IMR-90 (cell line): ENCODE data around the gene ADGRA3. TPM values are rescaled to one million over a fixed set of nuclear protein-coding genes. Genes with fewer than 3 reads are reported as not detected.

Source experiments
- ATAC-seq: fragments of 200-7000 bp; cut with Tn5 transposase; 2 replicates; pipeline ENCODE4 v1.9.1; 2020; ENCODE audit warnings: low read depth, mild to moderate bottlenecking, moderate library complexity
- BruUV-seq: library from RNA; stranded (reverse); fragments of 400-500 nt; replicated peaks from 2 replicates; lab custom pipeline; 2021; lab: Mats Ljungman, UMichigan
- CTCF ChIA-PET: fragments of 300-600 bp; formaldehyde crosslinking; extraction: SDS; loops from one replicate; lab custom pipeline; 2021; ENCODE audit warnings: antibody characterized with exemption; lab: Yijun Ruan, JAX
- POLR2A ChIA-PET: fragments of 300-600 bp; sonication (Branson Sonifier 250); formaldehyde crosslinking; loops from one replicate; lab custom pipeline; 2022; ENCODE audit warnings: antibody characterized with exemption; ENCODE audit not compliant: unreplicated experiment; lab: Charles Lee
- DNase-seq: peaks from one replicate; pipeline ENCODE4 v3.0.0; 2013
- H2AFZ ChIP-seq: replicated peaks from 2 replicates; pipeline ENCODE3; 2013; ENCODE audit warnings: low read length, mild to moderate bottlenecking; ENCODE audit not compliant: poor library complexity
- H2AK5ac ChIP-seq: 2 replicates; pipeline ENCODE4 v1.6.1; 2013; ENCODE audit warnings: low read depth, low read length, inconsistent platforms
- H2AK9ac ChIP-seq: replicated peaks from 2 replicates; pipeline ENCODE3; 2013; ENCODE audit warnings: mild to moderate bottlenecking, low read depth, low read length, moderate library complexity; ENCODE audit not compliant: poor library complexity
- H2BK120ac ChIP-seq: 2 replicates; pipeline ENCODE4 v1.6.1; 2013; ENCODE audit warnings: low read depth, low read length, inconsistent platforms
- H2BK15ac ChIP-seq: 3 replicates; pipeline ENCODE4 v1.6.1; 2013; ENCODE audit warnings: low read depth, low read length, inconsistent platforms
- H2BK20ac ChIP-seq: 2 replicates; pipeline ENCODE4 v1.6.1; 2013; ENCODE audit warnings: low read depth, mild to moderate bottlenecking, inconsistent platforms, low read length, moderate library complexity
- H2BK5ac ChIP-seq: 2 replicates; pipeline ENCODE4 v1.6.1; 2013; ENCODE audit warnings: mild to moderate bottlenecking, low read depth, low read length, inconsistent platforms; ENCODE audit not compliant: poor library complexity, severe bottlenecking
- H3K14ac ChIP-seq: replicated peaks from 2 replicates; pipeline ENCODE4 v1.6.1; 2013; ENCODE audit warnings: low read depth, low read length, inconsistent platforms
- H3K18ac ChIP-seq: 2 replicates; pipeline ENCODE4 v1.6.1; 2013; ENCODE audit warnings: low read depth, low read length, control low read depth
- H3K23ac ChIP-seq: 2 replicates; pipeline ENCODE4 v1.6.1; 2013; ENCODE audit warnings: low read depth, low read length, inconsistent platforms
- H3K27ac ChIP-seq: 2 replicates; pipeline ENCODE4 v1.5.1; 2013; ENCODE audit warnings: mild to moderate bottlenecking, control low read depth, low read length; ENCODE audit not compliant: insufficient read depth
- H3K27me3 ChIP-seq: 2 replicates; pipeline ENCODE4 v1.6.1; 2013; ENCODE audit warnings: low read length; ENCODE audit not compliant: control insufficient read depth, insufficient read depth
- H3K36me3 ChIP-seq: 2 replicates; pipeline ENCODE4 v1.6.1; 2013; ENCODE audit warnings: low read length, mixed read lengths; ENCODE audit not compliant: control insufficient read depth, insufficient read depth
- H3K4ac ChIP-seq: 2 replicates; pipeline ENCODE4 v1.6.1; 2013; ENCODE audit warnings: low read depth, low read length, inconsistent platforms
- H3K4me1 ChIP-seq: 2 replicates; pipeline ENCODE4 v1.6.1; 2013; ENCODE audit warnings: low read length, mixed read lengths; ENCODE audit not compliant: control insufficient read depth, insufficient read depth
- H3K4me2 ChIP-seq: 2 replicates; pipeline ENCODE4 v1.6.1; 2013; ENCODE audit warnings: low read depth, mild to moderate bottlenecking, control low read depth, low read length, moderate library complexity
- H3K4me3 ChIP-seq: 2 replicates; pipeline ENCODE4 v1.5.1; 2013; ENCODE audit warnings: low read depth, mild to moderate bottlenecking, control low read depth, low read length, moderate library complexity; ENCODE audit not compliant: insufficient read depth
- H3K56ac ChIP-seq: 2 replicates; pipeline ENCODE4 v1.6.1; 2013; ENCODE audit warnings: low read length, inconsistent platforms; ENCODE audit not compliant: insufficient read depth; ENCODE audit errors: extremely low read depth
- H3K79me1 ChIP-seq, 2 experiments: 2 replicates each; pipeline ENCODE4 v1.6.1; 2013; ENCODE audit warnings: low read length in 2 of 2, inconsistent platforms in 1 of 2, low read depth in 1 of 2
- H3K9ac ChIP-seq: 2 replicates; pipeline ENCODE4 v1.6.1; 2013; ENCODE audit warnings: low read depth, low read length, control low read depth
- H3K9me1 ChIP-seq: 2 replicates; pipeline ENCODE4 v1.6.1; 2013; ENCODE audit warnings: low read length, inconsistent platforms; ENCODE audit not compliant: insufficient read depth
- H3K9me3 ChIP-seq: 2 replicates; pipeline ENCODE4 v1.6.1; 2013; ENCODE audit warnings: low read length; ENCODE audit not compliant: control insufficient read depth, insufficient read depth
- H4K20me1 ChIP-seq: 2 replicates; pipeline ENCODE4 v1.6.1; 2013; ENCODE audit warnings: low read length, inconsistent platforms; ENCODE audit not compliant: insufficient read depth
- H4K5ac ChIP-seq: 2 replicates; pipeline ENCODE4 v1.6.1; 2013; ENCODE audit warnings: mild to moderate bottlenecking, low read depth, low read length, control low read depth
- H4K8ac ChIP-seq, 2 experiments: 2 replicates each; pipeline ENCODE4 v1.6.1; 2013; ENCODE audit warnings: low read depth in 2 of 2, low read length in 2 of 2, control low read depth in 1 of 2, inconsistent platforms in 1 of 2
- H4K91ac ChIP-seq: 2 replicates; pipeline ENCODE4 v1.6.1; 2013; ENCODE audit warnings: low read depth, low read length, inconsistent platforms; ENCODE audit not compliant: insufficient read depth
- BHLHE40 ChIP-seq: fragments of 150-350 bp; IDR thresholded peaks from 2 replicates; pipeline ENCODE4 v1.6.1; 2016; ENCODE audit warnings: mild to moderate bottlenecking, low read depth, low read length
- CHD1 ChIP-seq: IDR thresholded peaks from 2 replicates; pipeline ENCODE4 v1.6.1; 2012; ENCODE audit warnings: low read depth, low read length, improper control_type of control experiment
- NFE2L2 ChIP-seq: fragments of 150-350 bp; IDR thresholded peaks from 2 replicates; pipeline ENCODE4 v1.6.1; 2016; ENCODE audit warnings: low read depth, mild to moderate bottlenecking, low read length
- RCOR1 ChIP-seq: IDR thresholded peaks from 2 replicates; pipeline ENCODE4 v1.6.1; 2012; ENCODE audit warnings: mild to moderate bottlenecking, low read length, improper control_type of control experiment; ENCODE audit not compliant: insufficient replicate concordance
- WGBS, 2 experiments: methylation state at CpG; one replicate each; pipeline versions ENCODE4 v1.1.5 to v1.1.7; 2013; ENCODE audit warnings: missing lambda C conversion rate in 2 of 2; ENCODE audit not compliant: insufficient read length in 1 of 2; ENCODE audit errors: extremely low coverage in 2 of 2; 5-methylcytosine and 5-hydroxymethylcytosine counted together
- dilution Hi-C: fragments of 300-500 bp; cut with HindIII; formaldehyde crosslinking; loops from one replicate; pipeline ENCODE4 v1.14.3; 2018; ENCODE audit warnings: low sequenced_read_pairs; ENCODE audit not compliant: unreplicated experiment
- in situ Hi-C: fragments of 300-500 bp; cut with MboI; formaldehyde crosslinking; loops from 3 replicates; pipeline ENCODE4 v1.14.3; 2019; ENCODE audit warnings: low sequenced_read_pairs, inconsistent platforms, mixed read lengths
- intact Hi-C: fragments of 100-400 bp; cut with micrococcal nuclease; formaldehyde crosslinking; loops from 2 replicates; pipeline ENCODE4 v1.10.0; 2022
- polyA plus RNA-seq, 3 experiments: library from polyadenylated mRNA; depleted of rRNA; stranded (reverse); fragments of >200 nt; gene quantifications; 2 replicates each; pipeline ENCODE4 v1.2.3, GENCODE V29; 2012; ENCODE audit warnings: low replicate concordance in 1 of 3
- total RNA-seq: library from RNA; depleted of rRNA; stranded (reverse); fragments of >200 nt; gene quantifications from 2 replicates; pipeline ENCODE4 v1.2.3, GENCODE V29; 2012

The ADGRA3 gene
- total and polyA plus RNA-seq, 2 of the 4 experiments (the other 2 are of a cell fraction) = 20.1 to 28.0 TPM

GRCh38 chr4:22427675-22428074 is 88.2 kb downstream of the ADGRA3 start:
- dilution Hi-C loops (no loop called here), in situ Hi-C loops (no loop called here), intact Hi-C loops (no loop called here)
- TF ChIP-seq BHLHE40 (no peak), CHD1 (no peak), RCOR1 (no peak), NFE2L2 (no peak)
- Histone ChIP-seq H3K9ac (no peak overlapping the region), H2AFZ (no peak overlapping the region), H3K4me2 (no peak overlapping the region), H2BK15ac (no peak overlapping the region), H2BK120ac (no peak overlapping the region), H3K4me3 (no peak overlapping the region), H3K23ac (no peak overlapping the region), H4K20me1 (no peaks in the 10 kb centered on the region), H3K4ac (no peak overlapping the region), H3K14ac (no peak overlapping the region), H3K79me1 (no peaks in the 10 kb centered on the region), H2AK9ac (no peak overlapping the region), H3K36me3 (0 out of 2 replicates have a peak, but pooled peaks cover 3% of the 10 kb centered on the region), H3K9me1 (no peaks in the 10 kb centered on the region), H3K9me3 (no peaks in the 10 kb centered on the region), H3K56ac (no peak overlapping the region), H2AK5ac (no peak overlapping the region), H4K91ac (no peak overlapping the region), H3K27me3 (no peaks in the 10 kb centered on the region), H4K5ac (no peak overlapping the region), H3K4me1 (no peaks in the 10 kb centered on the region), H2BK5ac (no peak overlapping the region), H4K8ac (no peak overlapping the region), H2BK20ac (no peak overlapping the region), H3K18ac (no peak overlapping the region), H3K27ac (no peak overlapping the region)
- no CpG with 5 or more reads among the region's 3 CpGs for WGBS, 2 experiments
- CTCF ChIA-PET = interaction anchor here (0.5 kb wide), 1 partner anchor 39 kb away, joined by 4 read pairs; no protein-coding TSS in a partner anchor
- ATAC-seq (no peak), DNase-seq (no peak)
- no TSS peak for BruUV-seq
- POLR2A ChIA-PET = no interaction called here
